HG03103 (cell line): ENCODE data around the gene KCNJ14.

Experiments
- ATAC-seq: cut with Tn5 transposase; IDR thresholded peaks from one replicate; pipeline ENCODE4 v1.9.1; 2021; ENCODE audit warnings: low read depth; ENCODE audit not compliant: unreplicated experiment

Gene KCNJ14

GRCh38 chr19:48469934-48470680, 14.7 kb downstream of the KCNJ14 start:
- ATAC-seq: no peak

DNA sequence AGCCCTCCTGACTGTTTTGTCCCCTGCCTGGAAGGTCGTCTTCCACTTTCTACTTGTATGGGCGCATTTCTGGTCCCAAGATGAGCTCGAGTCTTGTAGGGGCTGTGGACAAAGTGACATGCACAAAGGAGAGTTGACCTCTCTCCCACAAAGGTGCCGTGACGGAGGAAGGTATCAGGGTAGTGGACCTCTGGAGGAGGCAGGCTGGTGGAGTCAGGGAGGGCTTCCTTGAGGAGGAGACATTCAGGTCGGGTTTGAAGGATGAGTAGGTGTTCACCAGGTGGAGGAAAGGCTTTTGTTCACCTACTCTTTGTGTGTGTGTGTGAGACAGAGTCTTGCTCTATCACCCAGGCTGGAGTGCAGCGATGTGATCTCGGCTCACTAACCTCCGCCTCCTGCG, 15.5 kb downstream of the KCNJ14 start:
- no peak for ATAC-seq

DNA sequence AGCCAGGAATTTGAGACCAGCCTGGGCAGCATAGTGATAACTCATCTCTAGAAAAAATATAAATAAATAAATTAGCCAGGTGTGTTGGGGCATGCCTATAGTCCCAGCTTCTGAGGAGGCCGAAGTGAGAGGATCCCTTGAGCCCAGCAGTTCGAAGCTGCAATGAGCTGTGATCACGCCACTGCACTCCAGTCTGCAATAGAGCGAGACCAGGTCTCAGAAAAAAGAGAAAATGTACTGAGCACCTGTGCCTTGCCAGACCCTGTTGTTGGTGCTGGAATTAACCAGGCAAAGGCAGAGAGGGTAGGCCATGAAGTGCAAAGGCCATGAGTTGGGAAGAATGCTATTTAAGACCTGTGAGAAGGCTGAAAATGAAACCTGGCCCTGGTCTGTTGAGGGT, 16.5 kb downstream of the KCNJ14 start:
- no peak for ATAC-seq

DNA sequence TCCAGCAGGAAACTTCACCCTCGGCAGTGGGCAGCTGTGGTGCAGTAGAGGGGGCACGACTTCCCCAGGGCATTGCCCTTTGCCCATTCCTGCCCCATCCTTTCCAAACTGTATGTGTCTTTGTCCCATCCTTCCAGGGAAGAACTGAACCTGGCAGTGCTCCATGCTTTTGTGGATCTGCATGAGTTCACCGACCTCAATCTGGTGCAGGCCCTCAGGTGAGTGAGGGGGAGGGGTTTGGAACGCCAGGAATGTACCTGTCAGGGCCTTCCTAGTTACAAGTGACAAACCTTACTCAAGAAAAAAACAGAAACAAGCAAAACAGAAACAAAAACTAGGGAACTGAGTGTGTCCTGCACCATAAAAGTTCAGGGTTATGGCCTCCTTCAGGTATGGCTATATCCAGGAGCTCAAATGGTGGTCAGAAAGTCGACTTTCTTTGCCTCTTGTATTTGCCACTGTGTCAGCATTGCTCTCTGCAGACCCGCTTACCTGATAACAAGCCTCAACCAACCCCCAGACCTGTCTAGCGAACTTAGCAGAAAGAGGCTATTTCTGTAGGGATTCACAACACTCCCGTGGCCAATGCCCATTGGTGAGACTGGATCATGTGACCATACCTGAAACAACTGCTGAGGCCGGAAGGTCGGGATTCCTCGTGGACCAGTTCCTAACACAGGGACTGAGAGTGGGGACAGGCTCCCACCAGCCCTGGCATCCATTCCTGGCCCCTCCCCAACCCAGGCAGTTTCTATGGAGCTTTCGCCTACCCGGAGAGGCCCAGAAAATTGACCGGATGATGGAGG, 18.0 kb downstream of the KCNJ14 start:
- ATAC-seq: no peak

DNA sequence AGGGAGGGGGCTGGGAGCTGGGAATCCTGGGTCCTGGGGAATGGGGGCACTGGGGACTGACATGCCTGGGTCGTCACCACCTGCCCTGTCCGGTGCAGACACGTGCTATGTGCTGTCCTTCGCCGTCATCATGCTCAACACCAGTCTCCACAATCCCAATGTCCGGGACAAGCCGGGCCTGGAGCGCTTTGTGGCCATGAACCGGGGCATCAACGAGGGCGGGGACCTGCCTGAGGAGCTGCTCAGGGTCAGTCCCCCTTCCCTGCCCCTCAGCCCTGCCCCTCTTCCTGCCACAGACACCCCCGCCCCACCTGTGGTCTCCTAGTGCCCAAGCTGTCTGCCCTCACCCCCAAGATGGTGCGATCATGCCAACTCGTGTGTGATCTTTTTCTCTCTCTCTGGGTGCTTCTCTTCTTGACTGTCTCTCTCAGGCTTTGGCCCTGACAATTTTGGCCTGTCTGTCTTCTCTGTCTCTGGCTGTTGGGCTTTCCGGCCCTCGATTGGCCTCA, 18.8 kb downstream of the KCNJ14 start:
- no peak for ATAC-seq

DNA sequence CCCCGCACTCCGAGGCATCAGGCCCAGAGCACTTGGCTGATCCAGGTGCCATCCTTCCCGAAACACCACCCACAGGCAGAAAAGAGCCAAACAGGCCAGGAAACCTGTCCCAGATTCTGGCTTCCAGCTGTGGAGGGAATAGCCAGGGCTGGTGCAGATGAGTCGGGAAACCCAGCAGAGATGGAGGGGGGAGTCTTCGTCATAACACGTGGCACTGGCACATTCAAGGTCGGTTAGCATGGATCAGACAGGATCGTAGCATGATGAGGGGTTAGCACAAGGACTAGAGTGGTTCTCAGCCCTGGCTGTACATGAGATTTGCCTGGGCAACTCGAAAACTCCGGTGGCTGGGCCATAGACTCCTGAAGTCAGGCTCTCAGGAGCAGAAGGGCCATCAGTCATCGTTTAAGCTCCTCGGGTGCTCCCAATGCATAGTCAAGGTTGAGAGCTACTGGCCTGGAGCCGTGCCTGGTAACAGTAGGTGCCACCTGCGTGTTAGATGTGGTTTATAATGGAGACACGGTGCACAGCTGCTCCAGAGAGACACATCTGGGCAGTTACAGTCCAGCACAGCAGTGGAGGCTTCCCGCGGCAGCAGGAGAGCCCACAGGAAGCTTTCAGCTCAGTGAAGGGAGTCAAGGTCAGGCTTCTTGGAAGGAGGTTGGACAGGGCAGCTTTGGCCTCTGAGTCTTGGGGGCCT, 20.1 kb downstream of the KCNJ14 start:
- no peak for ATAC-seq

DNA sequence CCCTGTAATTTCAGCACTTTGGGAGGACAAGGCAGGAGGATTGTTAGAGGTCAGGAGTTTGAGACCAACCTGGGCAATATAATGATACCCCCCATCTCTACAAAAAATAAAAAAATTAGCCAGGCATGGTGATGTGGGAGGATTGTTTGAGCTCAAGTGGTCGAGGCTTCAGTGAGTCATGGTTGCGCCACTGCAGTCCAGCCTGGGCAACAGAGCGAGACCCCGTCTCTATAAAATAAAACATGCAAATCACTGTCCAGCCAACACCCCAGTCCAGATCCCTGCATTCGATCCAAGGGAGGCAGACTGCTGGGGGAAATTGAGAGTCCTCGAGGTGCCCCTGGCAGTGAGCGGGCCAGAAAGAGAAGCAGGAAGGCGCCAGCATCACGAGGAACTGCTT, 20.8 kb downstream of the KCNJ14 start:
- no peak for ATAC-seq

DNA sequence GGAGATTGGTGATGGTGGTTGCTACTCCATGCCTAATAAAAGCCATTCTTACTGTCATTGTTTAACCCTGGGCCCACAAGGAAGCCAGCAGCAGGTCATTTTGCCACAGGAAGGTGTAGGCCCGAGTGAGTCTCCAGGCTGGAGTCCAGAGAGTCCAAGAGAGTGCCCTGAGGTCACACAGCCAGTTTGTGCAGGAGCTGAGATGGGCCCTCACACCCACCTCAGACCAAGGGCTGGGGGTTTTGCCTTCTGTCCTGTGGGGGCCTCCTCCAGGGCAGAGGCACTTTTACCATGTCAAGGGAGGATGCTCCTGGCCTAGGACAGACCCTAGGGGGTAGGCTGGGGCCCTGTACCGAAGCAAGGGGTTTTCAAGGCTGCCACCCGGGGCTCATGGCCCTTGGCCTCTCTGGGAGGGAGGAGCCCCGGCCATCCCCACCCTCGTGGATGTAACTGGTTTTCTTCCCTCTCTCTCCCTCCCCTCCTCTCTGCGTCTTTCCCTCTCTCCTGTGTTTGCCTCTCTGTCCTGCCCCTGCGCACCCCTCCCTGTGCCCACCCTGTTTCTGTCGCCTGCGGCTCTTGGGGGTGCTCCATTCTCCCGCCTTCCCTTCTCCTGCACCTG, 21.8 kb downstream of the KCNJ14 start:
- no peak for ATAC-seq

DNA sequence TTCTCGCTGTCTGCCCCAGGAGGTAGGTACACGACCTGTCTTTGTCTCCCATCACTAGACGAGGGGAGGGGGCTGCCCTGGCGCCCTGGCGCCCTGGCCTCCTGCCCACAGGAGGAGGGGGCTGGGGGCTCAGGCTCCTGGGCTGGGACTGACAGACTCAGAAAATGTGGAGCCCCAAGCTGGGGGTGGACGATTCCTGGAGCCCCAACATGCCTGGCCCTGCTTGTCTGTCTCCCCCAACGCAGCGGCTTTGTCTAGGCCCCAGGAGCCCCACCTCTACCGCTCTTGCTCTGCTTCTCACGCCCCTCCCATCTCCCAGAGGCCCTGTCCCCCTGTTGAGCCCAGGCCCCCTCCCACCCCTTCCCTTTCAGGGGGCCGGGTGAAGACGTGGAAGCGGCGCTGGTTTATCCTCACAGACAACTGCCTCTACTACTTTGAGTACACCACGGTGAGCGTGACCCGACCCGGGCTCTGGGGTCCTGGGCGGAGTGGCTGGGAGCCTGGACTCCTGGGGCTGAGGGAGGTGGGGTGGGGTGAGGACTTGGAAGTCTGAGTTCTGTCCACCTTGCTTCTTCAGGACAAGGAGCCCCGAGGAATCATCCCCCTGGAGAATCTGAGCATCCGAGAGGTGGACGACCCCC, 22.4 kb downstream of the KCNJ14 start:
- no peak for ATAC-seq

GRCh38 chr19:48478339-48479256, 23.2 kb downstream of the KCNJ14 start:
- ATAC-seq: no peak

GRCh38 chr19:48479686-48480085, 24.3 kb downstream of the KCNJ14 start:
- no peak for ATAC-seq

DNA sequence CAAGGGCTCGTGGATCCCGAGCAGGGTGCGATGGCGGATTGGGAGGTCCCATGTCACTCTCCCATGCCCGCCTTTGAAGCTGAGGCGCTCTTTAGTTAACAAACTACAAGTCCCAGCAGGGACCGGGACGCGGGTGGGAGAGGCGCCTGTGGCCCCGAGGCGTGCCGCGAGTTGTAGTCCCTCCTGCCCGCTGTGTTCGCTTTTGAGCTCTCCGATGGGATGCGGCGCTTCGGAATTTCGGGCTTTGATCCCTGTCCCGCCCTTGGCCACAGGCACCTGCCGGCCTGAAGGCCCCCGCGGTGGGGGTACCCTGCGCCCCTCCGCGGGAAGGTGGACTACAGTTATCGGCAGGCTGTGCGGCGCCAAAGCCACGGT, 24.8 kb downstream of the KCNJ14 start:
- no peak for ATAC-seq

- ATAC-seq: no peak
Observed at GRCh38 chr19:48480558-48481500, 25.5 kb downstream of the KCNJ14 start.

DNA sequence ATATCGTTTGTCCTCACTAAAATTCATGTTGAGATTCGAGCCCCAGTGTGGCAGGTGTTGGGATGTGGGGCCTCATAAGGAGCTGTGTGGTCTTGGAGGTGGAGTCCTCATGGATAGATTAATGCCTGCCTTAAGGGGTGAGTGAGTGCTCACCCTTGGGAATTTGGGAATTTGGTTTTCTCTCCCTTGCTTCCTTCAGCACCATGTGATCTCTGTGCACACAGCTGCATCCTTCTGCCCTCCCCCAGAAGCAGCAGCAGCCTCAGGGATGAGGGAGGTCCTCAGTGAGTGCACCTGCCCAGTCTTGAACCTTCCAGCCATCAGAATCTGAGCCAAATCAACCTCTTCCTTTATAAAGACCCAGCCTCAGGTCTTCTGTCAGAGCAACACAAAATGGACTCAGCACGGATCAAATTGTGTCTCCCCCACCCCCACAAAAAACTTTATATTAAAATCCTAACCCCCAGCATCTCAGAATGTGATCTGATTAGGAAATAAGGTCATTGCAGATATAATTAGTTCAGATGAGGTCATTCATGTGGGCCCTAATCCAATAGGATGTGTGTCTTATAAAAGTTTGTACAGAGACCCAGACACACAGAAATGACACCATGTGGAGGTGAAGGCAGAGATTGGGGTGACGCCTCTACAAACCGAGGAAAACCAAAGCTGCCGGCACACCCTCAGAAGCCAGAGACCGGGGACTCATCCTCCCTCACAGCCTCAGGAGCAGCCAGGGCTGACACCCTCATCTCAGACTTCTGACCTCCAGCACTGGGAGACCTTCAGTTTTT, 26.7 kb downstream of the KCNJ14 start:
- ATAC-seq: no peak

DNA sequence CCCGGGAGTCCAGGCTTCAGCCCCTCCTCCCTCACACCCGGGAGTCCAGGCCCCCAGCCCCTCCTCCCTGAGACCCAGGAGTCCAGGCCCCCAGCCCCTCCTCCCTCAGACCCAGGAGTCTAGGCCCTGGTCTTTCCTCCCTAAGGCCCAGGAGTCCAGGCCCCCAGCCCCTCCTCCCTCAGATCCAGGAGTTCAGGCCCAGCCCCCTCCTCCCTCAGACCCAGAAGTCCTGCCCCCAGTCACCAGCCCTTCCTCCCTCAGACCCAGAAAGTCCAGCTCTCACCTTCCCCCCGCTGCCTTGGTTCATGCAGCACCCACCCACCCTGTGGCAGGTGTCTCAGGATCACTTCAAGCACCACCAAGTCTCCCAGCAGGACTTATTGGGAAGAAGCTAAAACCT, 27.9 kb downstream of the KCNJ14 start:
- no peak for ATAC-seq

GRCh38 chr19:48484247-48484893, 29.0 kb downstream of the KCNJ14 start:
- ATAC-seq: no peak
